Activated naive CD4-positive, alpha-beta T cell treated with anti-CD3 and anti-CD28 coated beads, Interleukin-2, amount 50 U/mL, for 24 hours (primary cell): ENCODE results near the gene SFT2D1.
"Not testable (repeated sequence)": the region's sequence is repeated elsewhere in the genome, so short reads cannot be mapped to it uniquely, and the experiment has no call there.

Experiments used
- H3K27ac Mint-ChIP-seq: one replicate; pipeline ENCODE4 v1.8.0; 2021; ENCODE audit warnings: mild to moderate bottlenecking, mixed read lengths
- H3K27me3 Mint-ChIP-seq: one replicate; pipeline ENCODE4 v1.8.0; 2021; ENCODE audit warnings: mixed read lengths
- H3K36me3 Mint-ChIP-seq: one replicate; pipeline ENCODE4 v1.8.0; 2021; ENCODE audit warnings: mixed read lengths
- H3K4me1 Mint-ChIP-seq: one replicate; pipeline ENCODE4 v1.8.0; 2021; ENCODE audit warnings: mixed read lengths
- H3K4me3 Mint-ChIP-seq: one replicate; pipeline ENCODE4 v1.8.0; 2021; ENCODE audit warnings: mild to moderate bottlenecking, mixed read lengths
- H3K9me3 Mint-ChIP-seq: one replicate; pipeline ENCODE4 v1.8.0; 2021; ENCODE audit warnings: mixed read lengths

SFT2D1 gene

GRCh38 chr6:166348305-166348949 is 6.1 kb upstream of the SFT2D1 start:
- H3K4me3 Mint-ChIP-seq, result no peak overlapping the region
- no peak overlapping the region for H3K27ac Mint-ChIP-seq
- peaks cover 10% of the 10 kb centered on the region for H3K36me3 Mint-ChIP-seq
- H3K9me3 Mint-ChIP-seq, result peaks cover 8% of the 10 kb centered on the region
- H3K4me1 Mint-ChIP-seq, result peaks cover 7% of the 10 kb centered on the region
- H3K27me3 Mint-ChIP-seq, result peaks cover 1% of the 10 kb centered on the region

GRCh38 chr6:166346965-166347364 is 4.6 kb upstream of the SFT2D1 start:
- Mint-ChIP-seq H3K4me1 (peaks cover 7% of the 10 kb centered on the region), H3K27ac (no peak overlapping the region), H3K4me3 (no peak overlapping the region), H3K9me3 (peaks cover 7% of the 10 kb centered on the region), H3K27me3 (peaks cover 1% of the 10 kb centered on the region), H3K36me3 (peaks cover 10% of the 10 kb centered on the region)

- no peak overlapping the region for H3K4me3 Mint-ChIP-seq
- peaks cover 12% of the 10 kb centered on the region for H3K4me1 Mint-ChIP-seq
- peaks cover 8% of the 10 kb centered on the region for H3K36me3 Mint-ChIP-seq
- H3K9me3 Mint-ChIP-seq, result peaks cover 2% of the 10 kb centered on the region
- H3K27me3 Mint-ChIP-seq, result peaks cover 1% of the 10 kb centered on the region
- no peak overlapping the region for H3K27ac Mint-ChIP-seq
Observed at GRCh38 chr6:166346449-166346848, 4.1 kb upstream of the SFT2D1 start.

GRCh38 chr6:166345672-166346071 is 3.3 kb upstream of the SFT2D1 start:
- H3K27me3 Mint-ChIP-seq, H3K9me3 Mint-ChIP-seq, H3K36me3 Mint-ChIP-seq, H3K4me3 Mint-ChIP-seq, H3K27ac Mint-ChIP-seq: not testable (repeated sequence)
- H3K4me1 Mint-ChIP-seq, result peaks cover 15% of the 10 kb centered on the region

GRCh38 chr6:166344921-166345320 is 2.6 kb upstream of the SFT2D1 start:
- peaks cover 15% of the 10 kb centered on the region for H3K4me1 Mint-ChIP-seq
- H3K36me3 Mint-ChIP-seq, H3K4me3 Mint-ChIP-seq, H3K27me3 Mint-ChIP-seq, H3K9me3 Mint-ChIP-seq: not testable (repeated sequence)
- peak overlapping the region; percentile 75 for H3K27ac Mint-ChIP-seq

- no peaks in the 10 kb centered on the region for H3K9me3 Mint-ChIP-seq
- H3K36me3 Mint-ChIP-seq, result peaks cover 2% of the 10 kb centered on the region
- H3K27me3 Mint-ChIP-seq, result no peaks in the 10 kb centered on the region
- H3K27ac Mint-ChIP-seq, result no peak overlapping the region
- H3K4me3 Mint-ChIP-seq, result no peak overlapping the region
- peaks cover 15% of the 10 kb centered on the region for H3K4me1 Mint-ChIP-seq
Observed at GRCh38 chr6:166344240-166344639, 1.9 kb upstream of the SFT2D1 start.

- Mint-ChIP-seq H3K4me3 (peak overlapping the region; percentile 94), H3K27me3 (no peaks in the 10 kb centered on the region), H3K27ac (peak overlapping the region; percentile 14), H3K36me3 (peaks cover 2% of the 10 kb centered on the region), H3K4me1 (peaks cover 12% of the 10 kb centered on the region), H3K9me3 (no peaks in the 10 kb centered on the region)
Observed at GRCh38 chr6:166343150-166343487, 774 bp upstream of the SFT2D1 start.

- H3K27me3 Mint-ChIP-seq, result no peaks in the 10 kb centered on the region
- H3K4me1 Mint-ChIP-seq, result peaks cover 8% of the 10 kb centered on the region
- no peaks in the 10 kb centered on the region for H3K9me3 Mint-ChIP-seq
- H3K27ac Mint-ChIP-seq, result peak overlapping the region; percentile 90
- H3K4me3 Mint-ChIP-seq, result peak overlapping the region; percentile 94
- peaks cover 4% of the 10 kb centered on the region for H3K36me3 Mint-ChIP-seq
Observed at GRCh38 chr6:166341977-166342348, 382 bp downstream of the SFT2D1 start.

GRCh38 chr6:166341464-166341863 is 881 bp downstream of the SFT2D1 start:
- no peaks in the 10 kb centered on the region for H3K9me3 Mint-ChIP-seq
- peak overlapping the region; percentile 63 for H3K27ac Mint-ChIP-seq
- no peaks in the 10 kb centered on the region for H3K27me3 Mint-ChIP-seq
- peak overlapping the region; percentile 94 for H3K4me3 Mint-ChIP-seq
- peaks cover 4% of the 10 kb centered on the region for H3K36me3 Mint-ChIP-seq
- peaks cover 8% of the 10 kb centered on the region for H3K4me1 Mint-ChIP-seq

- H3K27ac Mint-ChIP-seq, result peak overlapping the region; percentile 27
- no peaks in the 10 kb centered on the region for H3K27me3 Mint-ChIP-seq
- no peak overlapping the region for H3K4me3 Mint-ChIP-seq
- H3K4me1 Mint-ChIP-seq, result peaks cover 31% of the 10 kb centered on the region
- H3K36me3 Mint-ChIP-seq, result peaks cover 8% of the 10 kb centered on the region
- no peaks in the 10 kb centered on the region for H3K9me3 Mint-ChIP-seq
Observed at GRCh38 chr6:166338854-166339253, 3.5 kb downstream of the SFT2D1 start.

- Mint-ChIP-seq H3K9me3 (no peaks in the 10 kb centered on the region), H3K27me3 (no peaks in the 10 kb centered on the region), H3K4me3 (no peak overlapping the region), H3K4me1 (peaks cover 50% of the 10 kb centered on the region), H3K36me3 (peaks cover 8% of the 10 kb centered on the region), H3K27ac (no peak overlapping the region)
Observed at GRCh38 chr6:166336847-166337246, 5.5 kb downstream of the SFT2D1 start.

GRCh38 chr6:166335378-166336302 is 6.7 kb downstream of the SFT2D1 start:
- H3K9me3 Mint-ChIP-seq, result no peaks in the 10 kb centered on the region
- no peak overlapping the region for H3K27ac Mint-ChIP-seq
- peaks cover 49% of the 10 kb centered on the region for H3K4me1 Mint-ChIP-seq

GRCh38 chr6:166334878-166335277 is 7.5 kb downstream of the SFT2D1 start:
- peaks cover 49% of the 10 kb centered on the region for H3K4me1 Mint-ChIP-seq
- H3K27ac Mint-ChIP-seq, result no peak overlapping the region
- no peaks in the 10 kb centered on the region for H3K9me3 Mint-ChIP-seq
- peaks cover 8% of the 10 kb centered on the region for H3K36me3 Mint-ChIP-seq
- H3K27me3 Mint-ChIP-seq, result no peaks in the 10 kb centered on the region
- H3K4me3 Mint-ChIP-seq, result no peak overlapping the region

More at GRCh38 chr6:166335378-166336302, 6.7 kb downstream of the SFT2D1 start:
- Mint-ChIP-seq H3K36me3 (peaks cover 8% of the 10 kb centered on the region), H3K27me3 (no peaks in the 10 kb centered on the region), H3K4me3 (peak overlapping the region; percentile 43)

- Mint-ChIP-seq H3K27me3 (no peaks in the 10 kb centered on the region), H3K36me3 (peaks cover 13% of the 10 kb centered on the region), H3K27ac (peak overlapping the region; percentile 3), H3K4me1 (peaks cover 60% of the 10 kb centered on the region), H3K4me3 (peak overlapping the region; percentile 2), H3K9me3 (no peaks in the 10 kb centered on the region)
Observed at GRCh38 chr6:166333172-166333995, 9.0 kb downstream of the SFT2D1 start.

GRCh38 chr6:166331503-166332415 is 10.6 kb downstream of the SFT2D1 start:
- Mint-ChIP-seq H3K4me3 (no peak overlapping the region), H3K9me3 (no peaks in the 10 kb centered on the region)

More at GRCh38 chr6:166331503-166332415, 10.6 kb downstream of the SFT2D1 start:
- Mint-ChIP-seq H3K27ac (no peak overlapping the region), H3K36me3 (peaks cover 9% of the 10 kb centered on the region), H3K27me3 (no peaks in the 10 kb centered on the region), H3K4me1 (peaks cover 66% of the 10 kb centered on the region)
